Progenitor cell of endocrine pancreas (in vitro differentiated cells): ENCODE data around the gene ASB5. TPM values are rescaled to one million over a fixed set of nuclear protein-coding genes. Genes with fewer than 3 reads are reported as not detected.

Experiments used
- DNase-seq: peaks from one replicate; pipeline ENCODE4 v3.0.0; 2021; ENCODE audit warnings: low spot score; ENCODE audit not compliant: unreplicated experiment
- H3K27ac Mint-ChIP-seq: 2 replicates; pipeline ENCODE4 v1.8.0; 2021; ENCODE audit warnings: mild to moderate bottlenecking, moderate library complexity, mixed read lengths
- H3K27me3 Mint-ChIP-seq: 2 replicates; pipeline ENCODE4 v1.8.0; 2021; ENCODE audit warnings: mixed read lengths
- H3K36me3 Mint-ChIP-seq: 2 replicates; pipeline ENCODE4 v1.8.0; 2022; ENCODE audit warnings: mixed read lengths; ENCODE audit not compliant: insufficient read depth
- H3K4me1 Mint-ChIP-seq: 2 replicates; pipeline ENCODE4 v1.8.0; 2021; ENCODE audit warnings: low read depth, mixed read lengths
- H3K4me3 Mint-ChIP-seq: 2 replicates; pipeline ENCODE4 v1.8.0; 2021; ENCODE audit warnings: low read depth, mild to moderate bottlenecking, moderate library complexity, mixed read lengths
- H3K9me3 Mint-ChIP-seq: 2 replicates; pipeline ENCODE4 v1.8.0; 2021; ENCODE audit warnings: low read depth, mixed read lengths
- CTCF ChIP-seq: fragments of 200-600 bp; sonication (generic); IDR thresholded peaks from one replicate; pipeline ENCODE4 v1.5.0; 2021; ENCODE audit warnings: antibody characterized with exemption, mild to moderate bottlenecking; ENCODE audit not compliant: unreplicated experiment
- total RNA-seq: library from RNA; stranded (reverse); gene quantifications from 2 replicates; pipeline ENCODE4 v1.2.1, GENCODE V29; 2021

ASB5 gene
- total RNA-seq, 1 donor from 2014 or later = 0.50 TPM

DNA sequence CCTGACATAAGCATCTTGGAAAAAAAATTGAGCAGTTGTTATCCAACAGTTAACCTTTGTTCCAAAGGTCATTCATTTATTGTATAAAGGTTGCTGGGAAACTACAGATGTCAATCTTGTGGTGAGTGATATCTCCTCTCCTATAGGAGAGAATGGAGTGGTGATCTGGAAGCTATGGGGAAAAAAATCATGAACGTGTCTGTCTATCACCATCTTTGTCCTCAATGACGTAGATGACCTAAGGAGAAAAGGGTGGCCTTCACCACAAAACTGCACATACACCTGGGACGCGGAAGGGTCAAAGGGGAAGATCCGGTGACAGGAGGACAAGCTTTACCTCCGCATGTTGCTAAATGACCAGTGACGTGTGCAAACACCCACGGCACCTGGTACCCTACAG lies 27.3 kb downstream of the ASB5 start:
- no peaks in the 10 kb centered on the region for H3K36me3 Mint-ChIP-seq
- DNase-seq = no peak
- no peak overlapping the region for H3K27ac Mint-ChIP-seq
- no peak overlapping the region for H3K4me3 Mint-ChIP-seq
- no peak for TF ChIP-seq CTCF
- H3K27me3 Mint-ChIP-seq = no peaks in the 10 kb centered on the region
- H3K4me1 Mint-ChIP-seq = peaks cover 14% of the 10 kb centered on the region
- no peaks in the 10 kb centered on the region for H3K9me3 Mint-ChIP-seq

GRCh38 chr4:176238826-176239225 lies 30.2 kb downstream of the ASB5 start:
- Mint-ChIP-seq H3K4me3 (no peak overlapping the region), H3K9me3 (no peaks in the 10 kb centered on the region), H3K4me1 (peaks cover 14% of the 10 kb centered on the region), H3K27me3 (no peaks in the 10 kb centered on the region), H3K36me3 (no peaks in the 10 kb centered on the region), H3K27ac (no peak overlapping the region)
- TF ChIP-seq CTCF = no peak
- DNase-seq = no peak

DNA sequence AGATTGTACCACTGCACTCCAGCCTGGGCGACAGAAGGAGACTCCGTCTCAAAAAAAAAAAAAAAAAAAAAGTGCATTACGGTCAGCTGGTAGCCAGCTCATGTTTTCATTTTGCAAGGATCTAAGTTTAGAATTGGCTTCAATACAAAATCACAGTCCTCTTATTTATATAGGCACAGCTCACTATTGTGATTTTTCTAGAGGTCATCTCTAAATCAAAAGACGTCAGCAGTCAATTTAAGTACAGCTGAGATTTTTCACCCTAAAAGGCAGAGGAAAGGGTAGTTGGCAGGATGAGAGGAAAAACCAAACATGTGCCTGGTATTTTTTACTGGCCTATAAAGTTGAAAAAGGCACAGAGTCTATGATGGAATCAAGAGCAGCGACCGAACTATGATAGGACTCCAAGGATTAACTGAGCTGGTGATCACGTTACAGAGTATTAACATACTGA lies 30.8 kb downstream of the ASB5 start:
- no peaks in the 10 kb centered on the region for H3K9me3 Mint-ChIP-seq
- DNase-seq = no peak
- H3K27me3 Mint-ChIP-seq = no peaks in the 10 kb centered on the region
- no peak overlapping the region for H3K4me3 Mint-ChIP-seq
- H3K4me1 Mint-ChIP-seq = peaks cover 14% of the 10 kb centered on the region
- TF ChIP-seq CTCF = no peak
- H3K27ac Mint-ChIP-seq = no peak overlapping the region
- H3K36me3 Mint-ChIP-seq = no peaks in the 10 kb centered on the region

DNA sequence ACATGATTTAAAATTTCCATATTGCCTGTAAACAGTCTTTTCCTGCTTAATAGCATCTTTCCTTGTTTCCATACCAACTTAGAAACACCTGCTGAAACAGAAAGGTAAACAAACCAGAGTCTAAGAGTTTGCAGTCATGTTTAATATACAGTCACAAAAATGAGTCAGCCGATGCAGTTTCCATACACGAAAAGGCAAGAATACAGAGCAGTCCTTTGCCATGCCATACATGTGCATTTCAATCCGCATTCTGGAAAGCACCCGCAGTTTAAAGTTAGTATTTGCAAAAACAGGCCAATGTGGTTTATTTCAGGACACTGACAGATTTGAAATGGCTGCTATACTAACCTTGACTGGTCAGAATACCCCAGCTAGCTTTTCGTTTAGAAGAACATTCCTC lies 32.1 kb downstream of the ASB5 start:
- no peak for TF ChIP-seq CTCF
- no peak overlapping the region for H3K27ac Mint-ChIP-seq
- H3K9me3 Mint-ChIP-seq = no peaks in the 10 kb centered on the region
- peaks cover 13% of the 10 kb centered on the region for H3K4me1 Mint-ChIP-seq
- DNase-seq = no peak
- no peak overlapping the region for H3K4me3 Mint-ChIP-seq
- H3K36me3 Mint-ChIP-seq = no peaks in the 10 kb centered on the region
- H3K27me3 Mint-ChIP-seq = no peaks in the 10 kb centered on the region

GRCh38 chr4:176230836-176231235 lies 38.2 kb downstream of the ASB5 start:
- Mint-ChIP-seq H3K27ac (no peak overlapping the region), H3K9me3 (no peaks in the 10 kb centered on the region), H3K4me3 (no peak overlapping the region), H3K36me3 (no peaks in the 10 kb centered on the region), H3K4me1 (no peaks in the 10 kb centered on the region), H3K27me3 (no peaks in the 10 kb centered on the region)
- TF ChIP-seq CTCF = no peak
- no peak for DNase-seq
